OCI-LY7 (cell line): ENCODE results near the gene TCF12. TPM values are rescaled to one million over a fixed set of nuclear protein-coding genes. Genes with fewer than 3 reads are reported as not detected.

Experiments used
- BruUV-seq: library from RNA; stranded (reverse); fragments of 400-500 nt; replicated peaks from 2 replicates; lab custom pipeline; 2021; lab: Mats Ljungman, UMichigan
- CTCF ChIA-PET: fragments of 300-600 bp; sonication (Branson Sonifier 250); formaldehyde crosslinking; loops from one replicate; lab custom pipeline; 2022; ENCODE audit warnings: antibody characterized with exemption; ENCODE audit not compliant: unreplicated experiment; lab: Charles Lee
- POLR2A ChIA-PET: fragments of 300-600 bp; sonication (Branson Sonifier 250); formaldehyde crosslinking; loops from one replicate; lab custom pipeline; 2022; ENCODE audit warnings: antibody characterized with exemption; lab: Charles Lee
- DNase-seq: peaks from one replicate; pipeline ENCODE4 v3.0.0-alpha.2; 2015; ENCODE audit warnings: low spot score
- H2AFZ ChIP-seq: fragments of 200-600 bp; sonication (generic), shearing (Covaris generic); 2 replicates; pipeline ENCODE4 v1.6.1; 2014; ENCODE audit warnings: mild to moderate bottlenecking, antibody characterized with exemption, low read length, moderate library complexity
- H3K27ac ChIP-seq: fragments of 200-600 bp; sonication (generic); 2 replicates; pipeline ENCODE4 v1.5.1; 2014; ENCODE audit warnings: mixed run types, low read depth, mild to moderate bottlenecking, moderate library complexity, low read length, inconsistent platforms; ENCODE audit not compliant: poor library complexity, severe bottlenecking
- H3K36me3 ChIP-seq: fragments of 200-600 bp; sonication (generic); 2 replicates; pipeline ENCODE4 v1.6.1; 2014; ENCODE audit warnings: mild to moderate bottlenecking, antibody characterized with exemption, low read length, moderate library complexity, mixed read lengths; ENCODE audit not compliant: insufficient read depth
- H3K4me1 ChIP-seq: fragments of 200-600 bp; sonication (generic); 2 replicates; pipeline ENCODE4 v1.5.1; 2014; ENCODE audit warnings: mild to moderate bottlenecking, low read length; ENCODE audit not compliant: insufficient read depth, poor library complexity, severe bottlenecking
- H3K4me2 ChIP-seq: fragments of 200-600 bp; sonication (generic); 2 replicates; pipeline ENCODE4 v1.6.1; 2014; ENCODE audit warnings: mild to moderate bottlenecking, low read length
- H3K4me3 ChIP-seq: fragments of 200-600 bp; sonication (generic); 2 replicates; pipeline ENCODE4 v1.5.1; 2014; ENCODE audit warnings: mild to moderate bottlenecking, low read depth, low read length; ENCODE audit not compliant: poor library complexity, severe bottlenecking
- H3K79me2 ChIP-seq: fragments of 200-600 bp; sonication (generic); 2 replicates; pipeline ENCODE4 v1.6.1; 2016; ENCODE audit warnings: low read depth, mild to moderate bottlenecking, low read length, moderate library complexity, mixed read lengths; ENCODE audit not compliant: insufficient read depth
- H3K9me2 ChIP-seq: fragments of 200-600 bp; sonication (generic); 2 replicates; pipeline ENCODE4 v1.6.1; 2016; ENCODE audit warnings: mild to moderate bottlenecking, low read length, mixed read lengths; ENCODE audit not compliant: insufficient read depth
- H3K9me3 ChIP-seq: fragments of 200-600 bp; sonication (generic); 2 replicates; pipeline ENCODE4 v1.6.1; 2014; ENCODE audit warnings: mild to moderate bottlenecking, mixed run types, low read length, mixed read lengths
- H4K20me1 ChIP-seq: fragments of 200-600 bp; sonication (generic); 2 replicates; pipeline ENCODE4 v1.6.1; 2014; ENCODE audit warnings: mild to moderate bottlenecking, antibody characterized with exemption, low read length, moderate library complexity, mixed read lengths; ENCODE audit not compliant: insufficient read depth
- CTCF ChIP-seq: fragments of 200-600 bp; sonication (generic); conservative IDR thresholded peaks from 2 replicates; pipeline ENCODE4 v1.5.1; 2014; ENCODE audit warnings: mild to moderate bottlenecking, antibody characterized with exemption, low read length, moderate library complexity, mixed read lengths
- EZH2phosphoT487 ChIP-seq: fragments of 200-600 bp; sonication (generic); IDR thresholded peaks from 2 replicates; pipeline ENCODE4 v1.6.1; 2018; ENCODE audit warnings: low read depth, borderline replicate concordance, mild to moderate bottlenecking, mixed run types, antibody characterized with exemption, low read length, moderate library complexity, mixed read lengths
- intact Hi-C: fragments of 100-400 bp; cut with micrococcal nuclease; formaldehyde crosslinking; loops from one replicate; pipeline ENCODE4 v1.10.0; 2022; ENCODE audit not compliant: unreplicated experiment
- total RNA-seq, 2 experiments: library from RNA; depleted of rRNA in 1 of 2; stranded (reverse); fragments of >200 nt in 1 of 2; shearing (Covaris generic) in 1 of 2; gene quantifications; 2 replicates each; pipeline ENCODE4 v1.2.3, GENCODE V29; 2014 to 2022

The TCF12 gene
- total RNA-seq, 2 experiments from 2014 or later = 51.6 to 139 TPM

GRCh38 chr15:56973463-56973862, 55.0 kb downstream of the TCF12 start:
- CTCF ChIA-PET = no interaction called here
- no peak for TF ChIP-seq CTCF
- no peak for TF ChIP-seq EZH2phosphoT487
- POLR2A ChIA-PET = no interaction called here
- Histone ChIP-seq H3K9me2 (no peaks in the 10 kb centered on the region), H3K79me2 (peaks cover 7% of the 10 kb centered on the region; the same call in 1 of the 2 replicates), H3K36me3 (no peaks in the 10 kb centered on the region), H3K9me3 (no peaks in the 10 kb centered on the region), H2AFZ (no peak overlapping the region), H4K20me1 (peaks cover 22% of the 10 kb centered on the region; the same call in 1 of the 2 replicates), H3K4me1 (no peaks in the 10 kb centered on the region), H3K27ac (no peak overlapping the region), H3K4me3 (no peak overlapping the region), H3K4me2 (no peak overlapping the region)
- BruUV-seq = no TSS peak
- intact Hi-C loops = no loop called here
- no peak for DNase-seq

- DNase-seq = no peak
- Histone ChIP-seq H3K36me3 (no peaks in the 10 kb centered on the region), H3K4me3 (no peak overlapping the region), H4K20me1 (peaks cover 19% of the 10 kb centered on the region; the same call in 1 of the 2 replicates), H3K27ac (no peak overlapping the region), H3K9me3 (no peaks in the 10 kb centered on the region), H3K4me2 (no peak overlapping the region), H2AFZ (no peak overlapping the region), H3K4me1 (no peaks in the 10 kb centered on the region), H3K79me2 (peaks cover 12% of the 10 kb centered on the region; the same call in 1 of the 2 replicates), H3K9me2 (no peaks in the 10 kb centered on the region)
- no peak for TF ChIP-seq CTCF
- TF ChIP-seq EZH2phosphoT487 = no peak
- ChIA-PET CTCF (no interaction called here), POLR2A (no interaction called here)
- no TSS peak for BruUV-seq
- intact Hi-C loops = no loop called here
These were observed 58.8 kb downstream of the TCF12 start for GRCh38 chr15:56977232-56977631.

GRCh38 chr15:56978898-56979662, 60.6 kb downstream of the TCF12 start:
- no TSS peak for BruUV-seq
- no peaks in the 10 kb centered on the region for H3K4me1 ChIP-seq

More at GRCh38 chr15:56978898-56979662, 60.6 kb downstream of the TCF12 start:
- DNase-seq = no peak
- no peak overlapping the region for H3K27ac ChIP-seq
- no peak overlapping the region for H2AFZ ChIP-seq
- intact Hi-C loops = no loop called here
- ChIA-PET POLR2A (interaction anchor here (0.5 to 0.9 kb wide), 2 partner anchors 8 to 39 kb away, joined by 3 read pairs; no protein-coding TSS in a partner anchor), CTCF (no interaction called here)
- 0 out of 2 replicates have a peak, but pooled peaks cover 1% of the 10 kb centered on the region for H4K20me1 ChIP-seq
- no peaks in the 10 kb centered on the region for H3K36me3 ChIP-seq
- TF ChIP-seq CTCF = no peak
- no peak for TF ChIP-seq EZH2phosphoT487
- no peaks in the 10 kb centered on the region for H3K9me2 ChIP-seq
- H3K79me2 ChIP-seq = peaks cover 11% of the 10 kb centered on the region; the same call in 1 of the 2 replicates
- H3K4me2 ChIP-seq = no peak overlapping the region
- H3K9me3 ChIP-seq = no peaks in the 10 kb centered on the region
- no peak overlapping the region for H3K4me3 ChIP-seq
